Vagina (tissue), 2 donors: ENCODE measurements around the gene DPP10.

Experiments used
- POLR2A ChIP-seq, 2 donors: fragments of 450-650 bp; IDR thresholded peaks; one replicate each; pipeline ENCODE4 v1.6.1; 2017; ENCODE audit warnings: antibody characterized with exemption in 2 of 2, mild to moderate bottlenecking in 2 of 2, moderate library complexity in 2 of 2
- POLR2AphosphoS5 ChIP-seq, 2 donors: sonication (generic); formaldehyde crosslinking; IDR thresholded peaks; one replicate each; pipeline ENCODE4 v1.9.0; 2017; ENCODE audit warnings: antibody characterized with exemption in 2 of 2, mild to moderate bottlenecking in 2 of 2, low read depth in 1 of 2; ENCODE audit not compliant: insufficient read depth in 1 of 2
- TF ChIP-seq, protein P1 (sequence below), 3 experiments: fragments of 450-650 bp in 2 of 3; fragments of 200-600 bp in 1 of 3; sonication (generic) in 1 of 3; IDR thresholded peaks; one replicate each; pipeline ENCODE4 v1.5.1; 2017 to 2019; ENCODE audit warnings: antibody characterized with exemption in 3 of 3, mild to moderate bottlenecking in 2 of 3, moderate library complexity in 2 of 3

DNA sequence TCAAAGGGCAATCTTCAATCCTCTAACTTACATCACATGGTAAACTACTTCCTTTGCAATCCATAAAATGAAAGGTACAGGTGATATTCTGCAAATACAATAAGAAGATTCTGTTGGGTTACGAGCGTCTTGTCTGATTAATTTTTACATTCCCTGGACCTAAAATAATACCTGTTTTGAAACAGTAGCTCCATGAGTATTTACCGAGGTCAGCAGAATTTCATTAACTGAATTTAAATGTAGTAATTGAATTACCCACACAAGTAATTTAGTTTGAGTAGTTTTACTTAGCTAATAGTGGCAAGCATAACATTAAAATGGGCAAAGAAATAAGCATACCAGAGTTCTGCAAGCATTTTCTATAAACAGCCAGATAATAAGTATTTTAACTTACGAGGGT lies 652.0 kb downstream of the DPP10 start:
- TF ChIP-seq, protein P1, sequence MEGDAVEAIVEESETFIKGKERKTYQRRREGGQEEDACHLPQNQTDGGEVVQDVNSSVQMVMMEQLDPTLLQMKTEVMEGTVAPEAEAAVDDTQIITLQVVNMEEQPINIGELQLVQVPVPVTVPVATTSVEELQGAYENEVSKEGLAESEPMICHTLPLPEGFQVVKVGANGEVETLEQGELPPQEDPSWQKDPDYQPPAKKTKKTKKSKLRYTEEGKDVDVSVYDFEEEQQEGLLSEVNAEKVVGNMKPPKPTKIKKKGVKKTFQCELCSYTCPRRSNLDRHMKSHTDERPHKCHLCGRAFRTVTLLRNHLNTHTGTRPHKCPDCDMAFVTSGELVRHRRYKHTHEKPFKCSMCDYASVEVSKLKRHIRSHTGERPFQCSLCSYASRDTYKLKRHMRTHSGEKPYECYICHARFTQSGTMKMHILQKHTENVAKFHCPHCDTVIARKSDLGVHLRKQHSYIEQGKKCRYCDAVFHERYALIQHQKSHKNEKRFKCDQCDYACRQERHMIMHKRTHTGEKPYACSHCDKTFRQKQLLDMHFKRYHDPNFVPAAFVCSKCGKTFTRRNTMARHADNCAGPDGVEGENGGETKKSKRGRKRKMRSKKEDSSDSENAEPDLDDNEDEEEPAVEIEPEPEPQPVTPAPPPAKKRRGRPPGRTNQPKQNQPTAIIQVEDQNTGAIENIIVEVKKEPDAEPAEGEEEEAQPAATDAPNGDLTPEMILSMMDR (IDR thresholded peaks at IDR 0.05), result no peak
- TF ChIP-seq POLR2AphosphoS5 (IDR thresholded peaks at IDR 0.05; ENCODE audit: insufficient read depth in 1 of 2, low read depth in 1 of 2) (no peak), POLR2A (IDR thresholded peaks at IDR 0.05) (no peak)
